GM12801 (cell line): ENCODE results near the gene AP4B1.

Experiments used
- CTCF ChIP-seq: IDR thresholded peaks from one replicate; pipeline ENCODE4 v1.5.1; 2011; ENCODE audit warnings: control low read depth; ENCODE audit not compliant: insufficient read length; ENCODE audit errors: extremely low read depth

The AP4B1 gene

GRCh38 chr1:113928941-113929749 lies 24.5 kb upstream of the AP4B1 start, which contains the start of gene HIPK1:
Gene HIPK1 (plus strand): TSS chr1:113929324.
- no peak for TF ChIP-seq CTCF

GRCh38 chr1:113928187-113928930 lies 23.8 kb upstream of the AP4B1 start:
- no peak for TF ChIP-seq CTCF

- no peak for TF ChIP-seq CTCF
Measured at GRCh38 chr1:113924473-113924872, 19.9 kb upstream of the AP4B1 start.

- TF ChIP-seq CTCF: no peak
Measured at GRCh38 chr1:113922957-113923356, 18.4 kb upstream of the AP4B1 start.

- TF ChIP-seq CTCF: no peak
Measured at GRCh38 chr1:113918243-113918642, 13.6 kb upstream of the AP4B1 start.

- TF ChIP-seq CTCF: no peak
Measured at GRCh38 chr1:113917400-113918082, 12.9 kb upstream of the AP4B1 start.

- TF ChIP-seq CTCF: no peak
Measured at GRCh38 chr1:113916974-113917373, 12.4 kb upstream of the AP4B1 start.
